AG10803 (cell line): Measurements from ENCODE around the gene CCNH.
A peak's percentile ranks its signal among the peaks of the same experiment; 100 is the strongest.

Source experiments
- DNase-seq: peaks from one replicate; pipeline ENCODE4 v3.0.0; 2010; ENCODE audit warnings: low read depth
- H3K4me3 ChIP-seq: 2 replicates; pipeline ENCODE4 v1.5.1; 2011; ENCODE audit warnings: mild to moderate bottlenecking, low read length, control low read depth
- TF ChIP-seq, protein P1 (sequence below): conservative IDR thresholded peaks from 2 replicates; pipeline ENCODE4 v1.5.1; 2011; ENCODE audit warnings: mild to moderate bottlenecking, low read length, control low read depth, inconsistent platforms

Gene CCNH

GRCh38 chr5:87347841-87348240, 64.9 kb downstream of the CCNH start:
- H3K4me3 ChIP-seq = no peak overlapping the region
- DNase-seq = peak; percentile 20
- TF ChIP-seq, protein P1, sequence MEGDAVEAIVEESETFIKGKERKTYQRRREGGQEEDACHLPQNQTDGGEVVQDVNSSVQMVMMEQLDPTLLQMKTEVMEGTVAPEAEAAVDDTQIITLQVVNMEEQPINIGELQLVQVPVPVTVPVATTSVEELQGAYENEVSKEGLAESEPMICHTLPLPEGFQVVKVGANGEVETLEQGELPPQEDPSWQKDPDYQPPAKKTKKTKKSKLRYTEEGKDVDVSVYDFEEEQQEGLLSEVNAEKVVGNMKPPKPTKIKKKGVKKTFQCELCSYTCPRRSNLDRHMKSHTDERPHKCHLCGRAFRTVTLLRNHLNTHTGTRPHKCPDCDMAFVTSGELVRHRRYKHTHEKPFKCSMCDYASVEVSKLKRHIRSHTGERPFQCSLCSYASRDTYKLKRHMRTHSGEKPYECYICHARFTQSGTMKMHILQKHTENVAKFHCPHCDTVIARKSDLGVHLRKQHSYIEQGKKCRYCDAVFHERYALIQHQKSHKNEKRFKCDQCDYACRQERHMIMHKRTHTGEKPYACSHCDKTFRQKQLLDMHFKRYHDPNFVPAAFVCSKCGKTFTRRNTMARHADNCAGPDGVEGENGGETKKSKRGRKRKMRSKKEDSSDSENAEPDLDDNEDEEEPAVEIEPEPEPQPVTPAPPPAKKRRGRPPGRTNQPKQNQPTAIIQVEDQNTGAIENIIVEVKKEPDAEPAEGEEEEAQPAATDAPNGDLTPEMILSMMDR = no peak

DNA sequence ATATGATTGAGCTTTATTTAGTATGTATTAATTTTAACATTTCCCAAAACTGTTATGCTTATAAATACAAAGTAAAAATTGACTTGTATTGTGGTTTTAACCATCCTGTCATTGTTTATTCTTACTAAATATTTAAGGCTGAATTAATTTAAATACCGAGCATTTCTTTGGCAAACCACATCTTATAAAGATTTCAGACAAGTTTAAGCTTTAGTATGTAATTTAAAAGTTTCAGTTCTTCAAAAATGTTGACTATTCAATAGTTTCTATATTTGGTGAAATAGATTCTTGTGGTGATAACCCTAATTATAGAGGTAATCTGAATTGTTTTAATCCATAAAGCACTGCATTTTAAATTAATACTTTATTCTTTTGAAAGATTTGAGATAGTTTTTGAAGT, 65.5 kb downstream of the CCNH start:
- TF ChIP-seq, protein P1 = no peak
- peak; percentile 62 for DNase-seq
- no peak overlapping the region for H3K4me3 ChIP-seq
